ENCODE results near the gene GPR39.

Gene GPR39

GRCh38 chr2:132681766-132682165, 265.2 kb downstream of the GPR39 start:
- no peak for DNase-seq

GRCh38 chr2:132690664-132691303, 274.2 kb downstream of the GPR39 start:
- DNase-seq, result no peak

GRCh38 chr2:132691556-132691955, 275.0 kb downstream of the GPR39 start:
- DNase-seq, result no peak

- no peak for DNase-seq
These were observed 276.2 kb downstream of the GPR39 start for GRCh38 chr2:132692816-132693215.

Measured in activated CD8-positive, alpha-beta memory T cell treated with anti-CD3 and anti-CD28 coated beads for 24 hours (primary cell).